Spinal cord (tissue), 10 donors: ENCODE measurements around the gene LAMTOR4. TPM values are rescaled to one million over a fixed set of nuclear protein-coding genes. Genes with fewer than 3 reads are reported as not detected.

Source experiments
- DNase-seq, 6 donors: peaks; one replicate each; pipeline versions ENCODE4 v3.0.0 to v3.0.0-alpha.2; 2013 to 2015; ENCODE audit warnings: low spot score in 6 of 6, low read depth in 4 of 6
- H3K27ac ChIP-seq: one replicate; pipeline ENCODE4 v1.5.1; 2013; ENCODE audit warnings: low read depth, low read length, control low read depth
- H3K27me3 ChIP-seq: one replicate; pipeline ENCODE4 v1.6.1; 2013; ENCODE audit warnings: low read length; ENCODE audit not compliant: control insufficient read depth, insufficient read depth
- H3K36me3 ChIP-seq: one replicate; pipeline ENCODE4 v1.6.1; 2013; ENCODE audit warnings: low read length; ENCODE audit not compliant: control insufficient read depth, insufficient read depth
- H3K4me1 ChIP-seq: one replicate; pipeline ENCODE4 v1.6.1; 2013; ENCODE audit warnings: low read length; ENCODE audit not compliant: control insufficient read depth, insufficient read depth
- H3K4me3 ChIP-seq: one replicate; pipeline ENCODE4 v1.5.1; 2013; ENCODE audit warnings: low read depth, low read length, control low read depth
- H3K9me3 ChIP-seq: one replicate; pipeline ENCODE4 v1.6.1; 2013; ENCODE audit warnings: low read length; ENCODE audit not compliant: control insufficient read depth, insufficient read depth
- WGBS: methylation state at CpG from one replicate; pipeline ENCODE4 v1.1.5; 2013; ENCODE audit warnings: missing lambda C conversion rate; ENCODE audit not compliant: insufficient coverage; 5-methylcytosine and 5-hydroxymethylcytosine counted together
- polyA plus RNA-seq, 2 donors: library from polyadenylated mRNA; unstranded; fragments of 120-200 nt; gene quantifications; one replicate each; pipeline ENCODE4 v1.2.1, GENCODE V29; 2013; ENCODE audit not compliant: insufficient read length in 2 of 2
- total RNA-seq, 2 donors: library from RNA; depleted of rRNA in 1 of 2; stranded (reverse); fragments of 120-200 nt in 1 of 2; fragments of >200 nt in 1 of 2; gene quantifications; one replicate each; pipeline versions ENCODE4 v1.2.3 to v1.2.4, GENCODE V29; 2013 to 2014
- donor health status: healthy.

Gene LAMTOR4
- total and polyA plus RNA-seq, 4 donors = 59.2 to 160 (median 144) TPM

DNA sequence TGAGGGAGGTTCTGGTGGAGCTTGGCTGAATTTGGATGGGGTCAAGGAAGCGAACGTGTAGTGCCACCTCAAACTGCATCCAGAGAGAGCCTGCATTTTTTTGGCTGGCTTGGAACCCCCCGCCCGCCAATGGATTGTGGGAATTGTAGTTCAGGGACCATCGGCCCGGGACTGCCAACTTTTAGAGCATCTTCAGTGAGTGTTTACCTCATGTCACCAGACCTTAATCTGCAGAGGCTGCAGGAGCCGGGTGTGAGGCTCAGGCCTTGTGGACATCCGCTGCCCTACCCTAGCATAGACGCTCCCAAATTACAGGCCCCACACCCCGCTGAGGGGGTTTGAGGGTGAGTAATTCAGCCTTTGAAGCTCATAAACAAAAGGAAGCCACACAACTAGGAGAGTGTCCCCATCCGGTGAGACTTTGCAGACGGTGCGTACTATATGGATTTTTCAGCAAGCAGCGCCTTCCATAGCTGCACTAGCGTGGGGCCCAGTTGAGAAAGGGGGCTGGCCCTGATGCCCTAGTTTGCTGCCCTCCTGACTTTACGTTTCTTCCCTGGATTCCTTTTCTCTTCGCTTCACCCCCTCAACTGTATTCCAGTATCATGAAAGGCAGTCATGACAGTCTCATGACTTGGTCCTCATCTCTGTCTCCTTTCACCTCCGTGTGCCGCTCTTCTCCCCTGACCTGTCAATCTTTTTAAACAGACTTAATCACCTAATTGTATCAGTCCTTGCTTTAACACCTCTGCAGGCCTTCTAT lies 28.6 kb upstream of the LAMTOR4 start:
- H3K4me3 ChIP-seq = peak overlapping the region; percentile 96
- no peaks in the 10 kb centered on the region for H3K9me3 ChIP-seq
- H3K4me1 ChIP-seq = peaks cover 17% of the 10 kb centered on the region
- no peaks in the 10 kb centered on the region for H3K27me3 ChIP-seq
- peaks cover 32% of the 10 kb centered on the region for H3K36me3 ChIP-seq
- WGBS = 9% methylated on average over 14 of the region's 19 CpGs
- peak in 4 of 6 donors; percentile 62 to 93 (median 77) for DNase-seq
- H3K27ac ChIP-seq = peak overlapping the region; percentile 95

DNA sequence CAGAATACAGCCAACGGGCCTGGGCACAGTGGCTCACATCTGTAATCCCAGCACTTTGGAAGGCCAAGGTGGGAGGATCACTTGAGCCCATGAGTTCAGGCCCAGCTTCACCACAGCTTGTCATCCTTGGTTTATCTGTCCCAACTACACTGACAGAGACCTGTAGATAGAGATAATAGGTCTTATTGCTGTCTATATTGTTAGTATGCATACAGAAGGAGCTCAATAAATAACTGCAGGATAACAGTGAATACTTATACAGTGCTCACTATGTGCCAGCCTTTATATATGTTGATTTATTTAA lies 28.0 kb upstream of the LAMTOR4 start:
- WGBS = 50% methylated on average over 1 of the region's 1 CpG

DNA sequence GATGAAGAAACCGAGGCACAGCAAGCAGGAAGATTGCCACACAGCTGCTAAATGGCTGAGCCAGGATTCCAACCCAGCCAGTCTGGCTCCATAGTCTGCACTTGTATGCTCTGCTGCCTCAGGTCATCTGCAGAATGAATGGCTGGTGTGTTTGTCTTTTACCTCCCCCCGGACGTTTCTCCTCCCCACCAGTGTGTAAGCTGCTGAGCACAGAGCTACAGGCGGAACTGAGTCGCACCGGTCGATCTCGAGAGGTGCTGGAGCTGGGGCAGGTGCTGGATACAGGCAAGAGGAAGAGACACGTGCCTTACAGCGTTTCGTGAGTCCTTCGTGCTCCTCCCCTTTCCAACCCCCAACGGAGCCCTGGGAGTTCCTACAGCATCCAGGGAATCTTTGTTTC lies 26.7 kb upstream of the LAMTOR4 start:
- WGBS = no CpG with 5 or more reads among the region's 13 CpGs
- Histone ChIP-seq H3K9me3 (no peaks in the 10 kb centered on the region), H3K27ac (no peak overlapping the region), H3K4me3 (no peak overlapping the region), H3K4me1 (peaks cover 34% of the 10 kb centered on the region), H3K27me3 (no peaks in the 10 kb centered on the region), H3K36me3 (peaks cover 26% of the 10 kb centered on the region)
- no peak for DNase-seq

More for the DNA sequence above, 28.0 kb upstream of the LAMTOR4 start:
- no peaks in the 10 kb centered on the region for H3K27me3 ChIP-seq
- peaks cover 22% of the 10 kb centered on the region for H3K4me1 ChIP-seq
- no peaks in the 10 kb centered on the region for H3K9me3 ChIP-seq
- peak overlapping the region; percentile 95 for H3K27ac ChIP-seq
- H3K4me3 ChIP-seq = peak overlapping the region; percentile 96
- no peak for DNase-seq
- peaks cover 31% of the 10 kb centered on the region for H3K36me3 ChIP-seq

DNA sequence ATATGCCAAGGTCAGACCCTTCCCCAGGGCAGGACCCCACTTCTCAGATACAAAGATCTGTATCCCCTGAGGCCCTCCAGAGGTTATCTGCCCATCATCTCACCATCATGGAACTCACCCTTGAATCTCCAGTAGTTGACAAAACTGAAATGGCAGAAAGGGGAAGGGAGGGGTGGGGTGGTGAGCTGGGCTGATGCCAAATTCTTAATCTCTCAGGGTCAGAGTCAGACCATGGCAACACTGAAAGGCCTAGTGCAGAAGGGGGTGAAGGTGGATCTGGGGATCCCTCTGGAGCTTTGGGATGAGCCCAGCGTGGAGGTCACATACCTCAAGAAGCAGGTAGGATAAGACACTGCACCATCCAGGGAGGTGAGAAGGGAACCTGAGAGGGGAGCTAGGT lies 26.1 kb upstream of the LAMTOR4 start:
- Histone ChIP-seq H3K4me3 (no peak overlapping the region), H3K27ac (no peak overlapping the region), H3K9me3 (no peaks in the 10 kb centered on the region), H3K27me3 (no peaks in the 10 kb centered on the region), H3K4me1 (peaks cover 34% of the 10 kb centered on the region), H3K36me3 (peaks cover 23% of the 10 kb centered on the region)
- WGBS = 100% methylated on average over 1 of the region's 1 CpG
- no peak for DNase-seq

DNA sequence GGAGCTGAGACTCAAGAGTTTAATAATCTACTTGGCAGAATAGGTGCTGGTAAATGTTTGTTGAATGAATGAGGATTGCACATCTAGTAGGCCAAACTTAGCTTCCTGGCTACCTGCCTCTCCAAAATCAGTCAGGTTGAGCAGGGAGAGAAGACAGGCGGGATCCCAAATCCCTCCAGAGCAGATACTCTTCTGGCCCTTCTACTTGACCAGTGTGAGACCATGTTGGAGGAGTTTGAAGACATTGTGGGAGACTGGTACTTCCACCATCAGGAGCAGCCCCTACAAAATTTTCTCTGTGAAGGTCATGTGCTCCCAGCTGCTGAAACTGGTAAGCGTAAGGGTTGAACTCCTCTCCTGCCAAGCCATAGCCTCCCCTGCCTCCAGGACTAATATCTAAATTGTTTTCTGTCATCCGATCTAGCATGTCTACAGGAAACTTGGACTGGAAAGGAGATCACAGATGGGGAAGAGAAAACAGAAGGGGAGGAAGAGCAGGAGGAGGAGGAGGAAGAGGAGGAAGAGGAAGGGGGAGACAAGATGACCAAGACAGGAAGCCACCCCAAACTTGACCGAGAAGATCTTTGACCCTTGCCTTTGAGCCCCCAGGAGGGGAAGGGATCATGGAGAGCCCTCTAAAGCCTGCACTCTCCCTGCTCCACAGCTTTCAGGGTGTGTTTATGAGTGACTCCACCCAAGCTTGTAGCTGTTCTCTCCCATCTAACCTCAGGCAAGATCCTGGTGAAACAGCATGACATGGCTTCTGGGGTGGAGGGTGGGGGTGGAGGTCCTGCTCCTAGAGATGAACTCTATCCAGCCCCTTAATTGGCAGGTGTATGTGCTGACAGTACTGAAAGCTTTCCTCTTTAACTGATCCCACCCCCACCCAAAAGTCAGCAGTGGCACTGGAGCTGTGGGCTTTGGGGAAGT lies 24.2 kb upstream of the LAMTOR4 start:
- peaks cover 23% of the 10 kb centered on the region for H3K36me3 ChIP-seq
- H3K4me1 ChIP-seq = peaks cover 36% of the 10 kb centered on the region
- 67% methylated on average over 1 of the region's 4 CpGs for WGBS
- H3K9me3 ChIP-seq = no peaks in the 10 kb centered on the region
- DNase-seq = no peak
- H3K27me3 ChIP-seq = no peaks in the 10 kb centered on the region
- no peak overlapping the region for H3K4me3 ChIP-seq
- H3K27ac ChIP-seq = no peak overlapping the region

DNA sequence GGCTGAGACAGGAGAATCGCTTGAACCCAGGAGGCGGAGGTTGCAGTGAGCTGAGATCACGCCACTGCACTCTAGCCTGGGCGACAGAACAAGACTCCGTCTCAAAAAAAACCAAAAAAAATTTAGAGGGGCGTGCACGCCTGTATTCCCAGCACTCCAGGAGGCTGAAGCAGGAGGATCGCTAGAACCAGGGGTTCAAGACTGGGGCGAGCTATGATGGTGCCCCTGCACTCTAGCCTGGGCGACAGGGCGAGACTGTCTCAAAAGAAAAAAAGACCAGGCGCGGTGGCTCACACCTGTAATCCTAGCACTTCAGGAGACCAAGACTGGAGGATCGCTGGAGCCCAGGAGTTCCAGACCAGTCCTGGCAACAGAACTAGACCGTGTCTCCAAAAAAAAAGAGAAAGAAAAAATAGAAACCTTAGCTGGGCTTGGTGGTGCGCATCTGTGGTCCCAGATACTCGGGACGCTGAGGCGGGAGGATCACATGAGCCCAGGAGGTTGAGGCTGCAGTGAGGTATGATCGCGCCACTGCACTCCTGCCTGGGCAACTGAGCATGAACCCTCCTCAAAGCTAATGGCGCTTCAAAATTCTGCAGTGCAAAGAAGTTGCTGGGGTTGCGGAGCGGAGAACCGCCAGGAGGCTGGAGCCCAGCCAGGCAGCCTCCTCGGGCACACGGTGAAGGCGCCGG lies 22.3 kb upstream of the LAMTOR4 start:
- no peaks in the 10 kb centered on the region for H3K9me3 ChIP-seq
- no peaks in the 10 kb centered on the region for H3K27me3 ChIP-seq
- H3K4me3 ChIP-seq = peak overlapping the region; percentile 97
- WGBS = 15% methylated on average over 28 of the region's 29 CpGs
- peaks cover 23% of the 10 kb centered on the region for H3K36me3 ChIP-seq
- peaks cover 34% of the 10 kb centered on the region for H3K4me1 ChIP-seq
- peak overlapping the region; percentile 99 for H3K27ac ChIP-seq
- no peak for DNase-seq

DNA sequence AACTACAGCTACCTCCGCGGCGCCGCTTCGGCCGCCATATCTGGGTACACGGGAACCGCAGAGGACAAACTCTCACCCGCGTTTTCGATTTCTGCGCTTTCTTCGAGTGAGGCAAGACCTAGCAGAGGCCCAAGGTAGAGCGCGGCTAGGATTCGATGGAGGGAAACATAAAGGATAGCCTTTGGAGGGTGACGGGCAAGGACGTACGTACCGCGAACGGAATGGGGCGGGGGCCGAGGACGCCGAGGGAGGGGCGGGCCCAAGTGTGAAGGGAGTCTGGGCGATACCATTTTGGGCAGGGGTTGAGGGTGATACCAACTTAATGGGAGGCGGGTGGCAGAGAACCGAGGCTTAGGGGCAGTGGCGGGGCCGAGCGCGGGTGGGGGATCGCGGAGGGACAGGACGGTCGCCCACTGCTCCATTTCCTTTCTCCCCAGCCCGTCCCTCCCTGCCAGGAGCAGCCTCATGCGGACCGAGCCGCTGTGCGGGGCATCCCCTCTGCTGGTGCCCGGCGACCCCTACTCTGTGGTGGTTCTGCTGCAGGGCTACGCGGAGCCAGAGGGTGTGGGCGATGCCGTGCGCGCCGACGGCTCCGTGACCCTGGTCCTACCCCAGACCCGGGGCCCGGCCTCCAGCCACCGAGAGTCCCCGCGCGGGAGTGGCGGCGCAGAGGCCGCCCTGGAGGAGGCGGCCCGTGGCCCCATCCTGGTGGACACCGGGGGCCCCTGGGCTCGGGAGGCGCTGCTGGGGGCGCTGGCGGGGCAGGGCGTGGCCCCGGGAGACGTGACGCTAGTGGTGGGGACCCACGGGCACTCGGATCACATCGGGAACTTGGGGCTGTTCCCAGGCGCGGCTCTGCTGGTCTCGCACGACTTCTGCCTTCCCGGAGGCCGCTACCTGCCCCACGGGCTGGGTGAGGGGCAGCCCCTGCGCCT lies 21.5 kb upstream of the LAMTOR4 start, which contains the start of gene MBLAC1:
MBLAC1 (plus strand) TSS at position 37 of the 935 bp plus-strand sequence; CDS start at position 466, 429 bp downstream.
- under 1% methylated on average over 85 of the region's 85 CpGs for WGBS
- Histone ChIP-seq H3K27me3 (no peaks in the 10 kb centered on the region), H3K27ac (peak within 1 kb of the TSS; percentile 99), H3K4me1 (peaks cover 35% of the 10 kb centered on the region), H3K9me3 (no peaks in the 10 kb centered on the region), H3K4me3 (peak within 1 kb of the TSS; percentile 97), H3K36me3 (peaks cover 20% of the 10 kb centered on the region)
- DNase-seq = peak; percentile 93 to 99 (median 94)

DNA sequence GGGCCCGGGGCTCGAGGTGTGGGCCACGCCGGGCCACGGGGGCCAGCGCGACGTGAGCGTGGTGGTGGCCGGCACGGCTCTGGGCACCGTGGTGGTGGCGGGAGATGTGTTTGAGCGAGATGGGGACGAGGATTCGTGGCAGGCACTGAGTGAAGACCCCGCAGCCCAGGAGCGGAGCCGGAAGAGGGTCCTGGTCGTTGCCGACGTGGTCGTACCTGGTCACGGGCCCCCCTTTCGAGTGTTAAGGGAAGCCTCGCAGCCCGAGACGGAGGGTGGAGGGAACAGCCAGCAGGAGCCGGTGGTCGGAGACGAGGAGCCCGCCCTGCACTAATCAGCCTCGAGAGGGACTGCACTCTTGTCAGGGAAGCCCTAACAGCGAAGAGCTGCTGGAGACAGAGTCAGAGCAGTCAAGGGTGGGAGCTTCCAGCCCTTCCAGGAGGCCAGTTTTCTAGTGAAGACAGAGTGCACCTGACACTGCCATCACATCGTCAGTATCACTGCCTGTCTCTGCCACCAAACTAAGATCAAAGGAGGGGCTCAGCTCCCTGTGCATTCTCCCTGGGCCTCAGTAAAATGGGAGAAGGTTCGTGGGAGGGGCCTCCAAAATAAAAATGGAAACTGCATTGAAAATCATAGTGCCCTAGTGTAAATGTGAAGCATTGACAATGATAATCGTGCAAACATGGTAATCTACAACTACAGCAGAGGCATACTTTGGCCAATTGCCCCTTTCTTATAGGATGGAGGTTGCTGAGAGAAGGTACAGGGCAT lies 20.7 kb upstream of the LAMTOR4 start:
- Histone ChIP-seq H3K4me3 (peak overlapping the region; percentile 97), H3K27ac (peak overlapping the region; percentile 2), H3K27me3 (no peaks in the 10 kb centered on the region), H3K9me3 (no peaks in the 10 kb centered on the region), H3K36me3 (peaks cover 14% of the 10 kb centered on the region), H3K4me1 (peaks cover 36% of the 10 kb centered on the region)
- 1% methylated on average over 35 of the region's 37 CpGs for WGBS
- DNase-seq = peak in 2 of 6 donors; percentile 57 to 77
